Measurements from ENCODE around the gene ZNF25.

DNA sequence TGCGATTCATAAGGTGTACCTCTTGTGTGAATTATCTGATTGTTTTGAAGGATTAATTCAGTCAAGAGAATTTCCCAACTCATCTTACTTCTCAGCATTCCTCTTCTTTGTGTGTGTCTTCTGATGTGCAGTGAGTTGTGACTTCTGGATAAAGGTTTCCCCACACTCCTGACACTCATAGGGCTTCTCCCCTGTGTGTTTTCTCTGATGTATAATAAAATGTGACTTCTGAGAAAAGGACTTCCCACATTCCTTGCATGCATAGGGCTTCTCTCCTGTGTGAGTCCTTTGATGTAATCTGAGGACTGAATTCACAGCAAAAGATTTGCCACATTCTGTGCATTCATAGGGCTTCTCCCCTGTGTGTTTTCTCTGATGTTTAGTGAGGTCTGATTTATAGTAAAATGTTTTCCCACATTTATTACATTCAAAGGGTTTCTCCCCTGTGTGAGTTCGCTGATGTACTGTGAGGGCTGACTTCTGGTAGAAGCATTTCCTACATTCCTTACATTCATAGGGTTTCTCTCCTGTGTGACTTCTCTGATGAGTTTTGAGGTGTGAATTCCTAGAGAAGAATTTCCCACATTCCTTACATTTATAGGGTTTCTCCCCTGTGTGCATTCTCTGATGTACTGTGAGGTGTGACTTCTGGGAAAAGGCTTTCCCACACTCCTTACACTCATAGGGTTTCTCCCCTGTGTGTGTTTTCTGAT, 24.2 kb downstream of the ZNF25 start:
- TF ChIP-seq, protein P1, sequence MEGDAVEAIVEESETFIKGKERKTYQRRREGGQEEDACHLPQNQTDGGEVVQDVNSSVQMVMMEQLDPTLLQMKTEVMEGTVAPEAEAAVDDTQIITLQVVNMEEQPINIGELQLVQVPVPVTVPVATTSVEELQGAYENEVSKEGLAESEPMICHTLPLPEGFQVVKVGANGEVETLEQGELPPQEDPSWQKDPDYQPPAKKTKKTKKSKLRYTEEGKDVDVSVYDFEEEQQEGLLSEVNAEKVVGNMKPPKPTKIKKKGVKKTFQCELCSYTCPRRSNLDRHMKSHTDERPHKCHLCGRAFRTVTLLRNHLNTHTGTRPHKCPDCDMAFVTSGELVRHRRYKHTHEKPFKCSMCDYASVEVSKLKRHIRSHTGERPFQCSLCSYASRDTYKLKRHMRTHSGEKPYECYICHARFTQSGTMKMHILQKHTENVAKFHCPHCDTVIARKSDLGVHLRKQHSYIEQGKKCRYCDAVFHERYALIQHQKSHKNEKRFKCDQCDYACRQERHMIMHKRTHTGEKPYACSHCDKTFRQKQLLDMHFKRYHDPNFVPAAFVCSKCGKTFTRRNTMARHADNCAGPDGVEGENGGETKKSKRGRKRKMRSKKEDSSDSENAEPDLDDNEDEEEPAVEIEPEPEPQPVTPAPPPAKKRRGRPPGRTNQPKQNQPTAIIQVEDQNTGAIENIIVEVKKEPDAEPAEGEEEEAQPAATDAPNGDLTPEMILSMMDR (conservative IDR thresholded peaks at IDR 0.05; ENCODE audit: low read length): no peak
- TF ChIP-seq EZH2phosphoT487 (IDR thresholded peaks at IDR 0.05; ENCODE audit: borderline replicate concordance, low read depth, low read length): no peak
